ENCODE results near the gene PSMD11.

PSMD11 gene

DNA sequence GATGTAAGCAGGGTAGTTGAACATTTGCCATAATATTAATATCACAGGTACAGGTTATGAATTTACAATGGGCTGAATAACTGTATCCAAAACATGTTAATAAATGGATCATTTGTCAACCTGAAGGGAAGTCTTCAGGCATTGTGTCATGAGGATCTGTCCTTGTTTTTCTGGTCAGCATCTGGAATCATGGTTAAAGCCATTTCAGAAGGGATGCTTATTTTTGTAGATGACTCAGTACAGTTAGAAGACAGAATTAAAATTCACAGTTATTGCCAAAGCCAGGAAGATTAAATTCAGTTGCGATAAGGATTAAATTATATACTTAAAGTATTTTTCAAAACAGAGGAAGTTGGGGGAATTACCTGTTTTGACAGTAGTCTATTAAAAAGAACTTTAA lies 8.0 kb downstream of the PSMD11 start:
- Histone ChIP-seq H3K36me3 (ENCODE audit: control insufficient read depth in 2 of 2, insufficient read depth in 1 of 2, low read length in 2 of 2) (peaks cover 92 to 96% of the 10 kb centered on the region in 2 experiments), H3K9me3 (ENCODE audit: control insufficient read depth, insufficient read depth, low read depth, low read length) (no peaks in the 10 kb centered on the region), H3K4me1 (ENCODE audit: control insufficient read depth, insufficient read depth, low read length) (no peaks in the 10 kb centered on the region), H3K27ac (ENCODE audit: extremely low read depth, low read depth, low read length) (no peak overlapping the region), H3K4me3 (ENCODE audit: low read depth, low read length) (no peak overlapping the region)
- CTCF ChIA-PET = interaction anchor here (0.6 to 1.0 kb wide), 2 partner anchors 8 to 27 kb away, joined by 3 read pairs; no protein-coding TSS in a partner anchor
- POLR2A ChIA-PET = no interaction called here
- no peak for TF ChIP-seq ZNF48 (tag by site-specific recombination; IDR thresholded peaks at IDR 0.05)
- TF ChIP-seq, protein P1, sequence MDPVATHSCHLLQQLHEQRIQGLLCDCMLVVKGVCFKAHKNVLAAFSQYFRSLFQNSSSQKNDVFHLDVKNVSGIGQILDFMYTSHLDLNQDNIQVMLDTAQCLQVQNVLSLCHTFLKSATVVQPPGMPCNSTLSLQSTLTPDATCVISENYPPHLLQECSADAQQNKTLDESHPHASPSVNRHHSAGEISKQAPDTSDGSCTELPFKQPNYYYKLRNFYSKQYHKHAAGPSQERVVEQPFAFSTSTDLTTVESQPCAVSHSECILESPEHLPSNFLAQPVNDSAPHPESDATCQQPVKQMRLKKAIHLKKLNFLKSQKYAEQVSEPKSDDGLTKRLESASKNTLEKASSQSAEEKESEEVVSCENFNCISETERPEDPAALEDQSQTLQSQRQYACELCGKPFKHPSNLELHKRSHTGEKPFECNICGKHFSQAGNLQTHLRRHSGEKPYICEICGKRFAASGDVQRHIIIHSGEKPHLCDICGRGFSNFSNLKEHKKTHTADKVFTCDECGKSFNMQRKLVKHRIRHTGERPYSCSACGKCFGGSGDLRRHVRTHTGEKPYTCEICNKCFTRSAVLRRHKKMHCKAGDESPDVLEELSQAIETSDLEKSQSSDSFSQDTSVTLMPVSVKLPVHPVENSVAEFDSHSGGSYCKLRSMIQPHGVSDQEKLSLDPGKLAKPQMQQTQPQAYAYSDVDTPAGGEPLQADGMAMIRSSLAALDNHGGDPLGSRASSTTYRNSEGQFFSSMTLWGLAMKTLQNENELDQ (tag by site-specific recombination; IDR thresholded peaks at IDR 0.05; ENCODE audit: low read depth) = no peak

DNA sequence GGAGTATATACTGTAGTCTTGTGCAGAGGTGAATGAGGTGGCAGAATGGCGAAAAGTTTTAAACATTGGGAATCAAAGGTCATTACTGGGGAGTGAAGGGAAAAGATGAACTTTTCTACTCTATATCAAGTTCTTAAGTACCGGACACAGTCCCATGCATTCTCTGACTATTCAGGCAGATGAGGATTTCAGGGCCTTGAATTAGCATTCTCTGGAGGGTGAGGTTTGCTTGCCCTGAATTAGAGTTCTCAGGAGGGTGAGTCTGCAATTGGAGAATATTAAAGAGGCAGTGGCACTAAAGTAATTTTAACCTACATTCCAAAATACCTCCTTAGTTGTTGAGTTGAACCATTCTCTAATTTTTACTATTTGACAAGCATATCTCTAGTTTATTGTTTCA lies 9.1 kb downstream of the PSMD11 start:
- TF ChIP-seq, protein P2, sequence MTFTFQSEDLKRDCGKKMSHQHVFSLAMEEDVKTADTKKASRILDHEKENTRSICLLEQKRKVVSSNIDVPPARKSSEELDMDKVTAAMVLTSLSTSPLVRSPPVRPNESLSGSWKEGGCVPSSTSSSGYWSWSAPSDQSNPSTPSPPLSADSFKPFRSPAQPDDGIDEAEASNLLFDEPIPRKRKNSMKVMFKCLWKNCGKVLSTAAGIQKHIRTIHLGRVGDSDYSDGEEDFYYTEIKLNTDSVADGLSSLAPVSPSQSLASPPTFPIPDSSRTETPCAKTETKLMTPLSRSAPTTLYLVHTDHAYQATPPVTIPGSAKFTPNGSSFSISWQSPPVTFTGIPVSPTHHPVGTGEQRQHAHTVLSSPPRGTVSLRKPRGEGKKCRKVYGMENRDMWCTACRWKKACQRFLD (tag by site-specific recombination; IDR thresholded peaks at IDR 0.05) = no peak
- TF ChIP-seq, protein P3, sequence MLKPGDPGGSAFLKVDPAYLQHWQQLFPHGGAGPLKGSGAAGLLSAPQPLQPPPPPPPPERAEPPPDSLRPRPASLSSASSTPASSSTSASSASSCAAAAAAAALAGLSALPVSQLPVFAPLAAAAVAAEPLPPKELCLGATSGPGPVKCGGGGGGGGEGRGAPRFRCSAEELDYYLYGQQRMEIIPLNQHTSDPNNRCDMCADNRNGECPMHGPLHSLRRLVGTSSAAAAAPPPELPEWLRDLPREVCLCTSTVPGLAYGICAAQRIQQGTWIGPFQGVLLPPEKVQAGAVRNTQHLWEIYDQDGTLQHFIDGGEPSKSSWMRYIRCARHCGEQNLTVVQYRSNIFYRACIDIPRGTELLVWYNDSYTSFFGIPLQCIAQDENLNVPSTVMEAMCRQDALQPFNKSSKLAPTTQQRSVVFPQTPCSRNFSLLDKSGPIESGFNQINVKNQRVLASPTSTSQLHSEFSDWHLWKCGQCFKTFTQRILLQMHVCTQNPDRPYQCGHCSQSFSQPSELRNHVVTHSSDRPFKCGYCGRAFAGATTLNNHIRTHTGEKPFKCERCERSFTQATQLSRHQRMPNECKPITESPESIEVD (tag by site-specific recombination; IDR thresholded peaks at IDR 0.05) = no peak
- TF ChIP-seq, protein P4, sequence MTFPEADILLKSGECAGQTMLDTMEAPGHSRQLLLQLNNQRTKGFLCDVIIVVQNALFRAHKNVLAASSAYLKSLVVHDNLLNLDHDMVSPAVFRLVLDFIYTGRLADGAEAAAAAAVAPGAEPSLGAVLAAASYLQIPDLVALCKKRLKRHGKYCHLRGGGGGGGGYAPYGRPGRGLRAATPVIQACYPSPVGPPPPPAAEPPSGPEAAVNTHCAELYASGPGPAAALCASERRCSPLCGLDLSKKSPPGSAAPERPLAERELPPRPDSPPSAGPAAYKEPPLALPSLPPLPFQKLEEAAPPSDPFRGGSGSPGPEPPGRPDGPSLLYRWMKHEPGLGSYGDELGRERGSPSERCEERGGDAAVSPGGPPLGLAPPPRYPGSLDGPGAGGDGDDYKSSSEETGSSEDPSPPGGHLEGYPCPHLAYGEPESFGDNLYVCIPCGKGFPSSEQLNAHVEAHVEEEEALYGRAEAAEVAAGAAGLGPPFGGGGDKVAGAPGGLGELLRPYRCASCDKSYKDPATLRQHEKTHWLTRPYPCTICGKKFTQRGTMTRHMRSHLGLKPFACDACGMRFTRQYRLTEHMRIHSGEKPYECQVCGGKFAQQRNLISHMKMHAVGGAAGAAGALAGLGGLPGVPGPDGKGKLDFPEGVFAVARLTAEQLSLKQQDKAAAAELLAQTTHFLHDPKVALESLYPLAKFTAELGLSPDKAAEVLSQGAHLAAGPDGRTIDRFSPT (tag by site-specific recombination; IDR thresholded peaks at IDR 0.05) = no peak
- no peak for TF ChIP-seq ZNF433 (tag by site-specific recombination; IDR thresholded peaks at IDR 0.05; ENCODE audit: low read depth)
- no peak for TF ChIP-seq ZNF391 (tag by site-specific recombination; IDR thresholded peaks at IDR 0.05; ENCODE audit: borderline replicate concordance, low read depth)
- no peak for TF ChIP-seq ZNF747 (tag by site-specific recombination; IDR thresholded peaks at IDR 0.05)
- TF ChIP-seq, protein P5, sequence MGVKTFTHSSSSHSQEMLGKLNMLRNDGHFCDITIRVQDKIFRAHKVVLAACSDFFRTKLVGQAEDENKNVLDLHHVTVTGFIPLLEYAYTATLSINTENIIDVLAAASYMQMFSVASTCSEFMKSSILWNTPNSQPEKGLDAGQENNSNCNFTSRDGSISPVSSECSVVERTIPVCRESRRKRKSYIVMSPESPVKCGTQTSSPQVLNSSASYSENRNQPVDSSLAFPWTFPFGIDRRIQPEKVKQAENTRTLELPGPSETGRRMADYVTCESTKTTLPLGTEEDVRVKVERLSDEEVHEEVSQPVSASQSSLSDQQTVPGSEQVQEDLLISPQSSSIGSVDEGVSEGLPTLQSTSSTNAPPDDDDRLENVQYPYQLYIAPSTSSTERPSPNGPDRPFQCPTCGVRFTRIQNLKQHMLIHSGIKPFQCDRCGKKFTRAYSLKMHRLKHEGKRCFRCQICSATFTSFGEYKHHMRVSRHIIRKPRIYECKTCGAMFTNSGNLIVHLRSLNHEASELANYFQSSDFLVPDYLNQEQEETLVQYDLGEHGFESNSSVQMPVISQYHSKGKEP (tag by site-specific recombination; IDR thresholded peaks at IDR 0.05) = no peak
- TF ChIP-seq ZNF223 (tag by site-specific recombination; IDR thresholded peaks at IDR 0.05) = no peak
- TF ChIP-seq PRDM1 (tag by site-specific recombination; IDR thresholded peaks at IDR 0.05) = no peak
- TF ChIP-seq TRIM28 (IDR thresholded peaks at IDR 0.05; ENCODE audit: borderline replicate concordance, low read length) = no peak
- TF ChIP-seq, protein P6, sequence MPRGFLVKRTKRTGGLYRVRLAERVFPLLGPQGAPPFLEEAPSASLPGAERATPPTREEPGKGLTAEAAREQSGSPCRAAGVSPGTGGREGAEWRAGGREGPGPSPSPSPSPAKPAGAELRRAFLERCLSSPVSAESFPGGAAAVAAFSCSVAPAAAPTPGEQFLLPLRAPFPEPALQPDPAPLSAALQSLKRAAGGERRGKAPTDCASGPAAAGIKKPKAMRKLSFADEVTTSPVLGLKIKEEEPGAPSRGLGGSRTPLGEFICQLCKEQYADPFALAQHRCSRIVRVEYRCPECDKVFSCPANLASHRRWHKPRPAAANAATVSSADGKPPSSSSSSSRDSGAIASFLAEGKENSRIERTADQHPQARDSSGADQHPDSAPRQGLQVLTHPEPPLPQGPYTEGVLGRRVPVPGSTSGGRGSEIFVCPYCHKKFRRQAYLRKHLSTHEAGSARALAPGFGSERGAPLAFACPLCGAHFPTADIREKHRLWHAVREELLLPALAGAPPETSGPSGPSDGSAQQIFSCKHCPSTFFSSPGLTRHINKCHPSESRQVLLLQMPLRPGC (tag by site-specific recombination; IDR thresholded peaks at IDR 0.05) = no peak
- TF ChIP-seq ZNF514 (tag by site-specific recombination; IDR thresholded peaks at IDR 0.05) = no peak
- TF ChIP-seq MZF1 (tag by site-specific recombination; IDR thresholded peaks at IDR 0.05; ENCODE audit: borderline replicate concordance) = no peak
- TF ChIP-seq ZNF670 (tag by site-specific recombination; IDR thresholded peaks at IDR 0.05; ENCODE audit: low read depth) = no peak
- TF ChIP-seq ZSCAN30 (tag by site-specific recombination; IDR thresholded peaks at IDR 0.05) = no peak
- TF ChIP-seq ZNF610 (tag by site-specific recombination; IDR thresholded peaks at IDR 0.05; ENCODE audit: borderline replicate concordance) = no peak
- no peak for TF ChIP-seq ZNF324 (tag by site-specific recombination; IDR thresholded peaks at IDR 0.05)
- TF ChIP-seq ZNF596 (tag by site-specific recombination; IDR thresholded peaks at IDR 0.05) = no peak
- Histone ChIP-seq H3K36me3 (ENCODE audit: control insufficient read depth in 2 of 2, insufficient read depth in 1 of 2, low read length in 2 of 2) (peaks cover 92 to 95% of the 10 kb centered on the region in 2 experiments), H3K4me3 (ENCODE audit: low read depth, low read length) (no peak overlapping the region), H3K27ac (ENCODE audit: extremely low read depth, low read depth, low read length) (no peak overlapping the region), H3K4me1 (ENCODE audit: control insufficient read depth, insufficient read depth, low read length) (no peaks in the 10 kb centered on the region), H3K9me3 (ENCODE audit: control insufficient read depth, insufficient read depth, low read depth, low read length) (no peaks in the 10 kb centered on the region)
- ChIA-PET POLR2A (no interaction called here), CTCF (interaction anchor here (1.0 to 1.9 kb wide), 3 partner anchors 9 to 10 kb away, joined by 3 to 22 read pairs (median 9); partner anchors contain the start of gene PSMD11)
